NCI-H1694 treated with DMSO at 0.1 percent for 48 hours (cell line): Measurements from ENCODE around the gene ITGA7.

Experiments used
- DNase-seq: peaks from one replicate; lab custom pipeline; 2025; lab: John Stamatoyannopoulos, UW

The ITGA7 gene

GRCh38 chr12:55647027-55647426, 60.7 kb downstream of the ITGA7 start:
- DNase-seq = no peak

DNA sequence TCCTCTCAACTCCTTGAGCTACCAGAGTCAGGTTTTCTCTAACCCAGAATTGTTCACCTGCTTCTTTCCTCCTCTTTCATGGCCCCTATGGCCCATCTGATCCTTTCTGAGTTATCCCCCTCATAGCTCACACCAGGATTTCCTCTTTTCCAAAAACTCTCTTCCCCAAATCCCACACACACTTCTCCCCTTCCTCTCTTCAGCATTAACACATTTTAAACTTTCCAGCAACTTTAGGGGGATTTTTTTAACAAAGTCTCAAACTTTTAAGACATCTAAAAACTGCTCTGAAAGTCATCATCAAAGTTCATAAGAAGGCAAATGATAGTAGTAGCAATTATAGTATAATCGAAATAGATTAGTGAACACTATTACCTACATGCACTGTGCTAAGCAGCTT, 63.1 kb downstream of the ITGA7 start:
- no peak for DNase-seq

DNA sequence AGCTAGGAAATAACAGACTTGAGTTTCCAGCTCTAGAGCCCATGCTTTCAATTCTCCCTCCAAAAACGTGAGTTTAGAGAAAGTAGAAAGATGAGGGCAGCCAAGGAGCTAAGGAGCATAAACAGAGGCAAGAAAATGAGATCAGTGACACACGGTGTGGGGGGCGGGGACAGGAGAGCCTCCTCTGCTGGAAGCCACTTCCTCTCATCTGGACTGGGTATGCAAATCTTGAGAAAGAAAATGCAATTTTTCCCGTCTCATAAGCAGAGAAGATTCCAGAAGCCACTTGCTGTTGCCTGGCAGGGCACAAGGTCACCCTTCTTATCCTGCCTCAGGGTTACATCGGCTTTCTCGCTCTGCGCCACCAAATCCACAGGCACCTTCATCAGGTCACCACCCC, 65.0 kb downstream of the ITGA7 start:
- no peak for DNase-seq

- DNase-seq = no peak
Observed at GRCh38 chr12:55642267-55642666, 65.4 kb downstream of the ITGA7 start.

GRCh38 chr12:55641595-55641994, 66.1 kb downstream of the ITGA7 start:
- no peak for DNase-seq

GRCh38 chr12:55637467-55637866, 70.2 kb downstream of the ITGA7 start:
- DNase-seq = no peak

- DNase-seq = no peak
Observed at GRCh38 chr12:55636853-55637252, 70.9 kb downstream of the ITGA7 start, which contains the start of gene OR10P1. Gene OR10P1 (plus strand): TSS chr12:55636892. CDS start chr12:55636892, 0 bp downstream.

- DNase-seq = no peak
Observed at GRCh38 chr12:55636116-55636655, 71.5 kb downstream of the ITGA7 start.
